SH-SY5Y (cell line): ENCODE data around the gene KCNN3.

Experiments
- GATA2 ChIP-seq: IDR thresholded peaks from 2 replicates; pipeline ENCODE4 v1.6.1; 2011; ENCODE audit warnings: mild to moderate bottlenecking, low read depth, low read length
- GATA3 ChIP-seq: IDR thresholded peaks from 2 replicates; pipeline ENCODE4 v1.6.1; 2011; ENCODE audit warnings: low read depth, mild to moderate bottlenecking, low read length, moderate library complexity

DNA sequence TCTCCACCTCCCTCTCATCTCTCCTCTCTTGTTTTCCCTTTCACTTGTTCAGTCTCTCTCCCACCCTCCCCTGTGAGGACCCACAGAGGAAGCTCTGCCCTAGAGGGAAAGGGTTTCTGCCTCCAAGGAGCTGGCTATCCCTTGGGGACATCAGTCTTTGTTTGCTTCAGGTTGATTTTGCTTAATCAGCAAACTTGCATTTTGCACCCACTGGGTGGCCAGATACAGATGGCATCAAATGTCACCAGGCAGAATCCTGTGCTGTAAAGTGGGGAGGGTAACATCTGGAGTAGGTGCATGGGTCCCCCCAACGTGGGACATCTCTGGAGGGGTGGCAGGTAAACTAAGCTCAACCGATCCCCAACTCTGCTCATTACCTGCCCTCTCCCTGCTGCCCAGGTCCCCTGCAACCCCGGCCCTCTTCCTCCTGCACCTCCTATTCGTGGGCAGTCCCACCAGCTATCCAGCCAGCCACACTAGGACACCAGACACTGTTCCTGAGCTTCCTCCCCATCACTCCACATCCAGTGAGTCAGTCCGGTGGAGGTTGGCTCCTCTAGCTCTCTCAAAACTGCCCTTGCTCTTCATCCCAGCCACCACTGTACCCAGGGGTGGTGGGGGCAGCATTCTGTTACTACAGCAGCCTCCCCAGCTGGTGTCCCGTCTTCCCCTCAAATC is 123.3 kb downstream of the KCNN3 start:
- no peak for TF ChIP-seq GATA2
- no peak for TF ChIP-seq GATA3
